ENCODE results near the gene POLE3. TPM values are rescaled to one million over a fixed set of nuclear protein-coding genes. Genes with fewer than 3 reads are reported as not detected.

POLE3 gene
- total and polyA plus RNA-seq, 2 donors (not counting 3 experiments of a cell fraction or from before 2014, with no cell fraction given): 53.8 to 68.6 TPM

GRCh38 chr9:113403646-113404045 is 6.8 kb downstream of the POLE3 start:
- intact Hi-C loops (cut with micrococcal nuclease) (no loop called here), dilution Hi-C loops (cut with MboI; ENCODE audit: extremely low pct_ligation_motif_present, low sequenced_read_pairs) (no loop called here)
- ChIA-PET POLR2A (no interaction called here), CTCF (interaction anchor here (1.2 to 3.3 kb wide), 4 partner anchors 43 to 254 kb away, joined by 4 to 50 read pairs (median 9); no protein-coding TSS in a partner anchor)
- Histone ChIP-seq H3K4me3 (replicated peaks in 1 of 3; ENCODE audit: insufficient read depth in 1 of 3, low read depth in 1 of 3, low read length in 3 of 3) (no peak overlapping the region), H3K9me3 (replicated peaks; ENCODE audit: control insufficient read depth, insufficient read depth, low read length) (no peaks in the 10 kb centered on the region), H2AFZ (ENCODE audit: low read depth, low read length) (no peak overlapping the region), H3K36me3 (ENCODE audit: control insufficient read depth in 2 of 2, extremely low read depth in 1 of 2, insufficient read depth in 2 of 2, low read length in 2 of 2) (peaks cover 3 to 4% of the 10 kb centered on the region in 2 experiments), H3K79me2 (ENCODE audit: control insufficient read depth, insufficient read depth, low read length) (peaks cover 9% of the 10 kb centered on the region), H3K4me1 (ENCODE audit: control insufficient read depth, extremely low read depth, insufficient read depth, low read length) (peaks cover 7% of the 10 kb centered on the region), H4K20me1 (replicated peaks; ENCODE audit: control insufficient read depth, extremely low read depth, insufficient read depth, low read length) (no peaks in the 10 kb centered on the region), H3K27me3 (ENCODE audit: control insufficient read depth in 2 of 2, insufficient read depth in 2 of 2, low read length in 2 of 2) (no peaks in the 10 kb centered on the region), H3K27ac (ENCODE audit: insufficient read depth, low read depth, low read length) (no peak overlapping the region), H3K9me1 (replicated peaks; ENCODE audit: control insufficient read depth, extremely low read depth, insufficient read depth, low read length) (no peaks in the 10 kb centered on the region), H3K9ac (replicated peaks; ENCODE audit: extremely low read depth, insufficient read depth, low read length) (no peak overlapping the region), H3K4me2 (ENCODE audit: insufficient read depth, low read length) (no peak overlapping the region)
- DNase-seq (ENCODE audit: low read depth, low spot score): no peak
- BruUV-seq (replicated peaks): no TSS peak
- FAIRE-seq: no peak
- TF ChIP-seq FOS (IDR thresholded peaks at IDR 0.05; ENCODE audit: borderline replicate concordance, insufficient read depth, low read length) (no peak), POLR2A (IDR thresholded peaks at IDR 0.05; ENCODE audit: low read depth, low read length) (no peak), MYC (IDR thresholded peaks at IDR 0.05; ENCODE audit: low read depth, low read length) (no peak), CTCF (IDR thresholded peaks at IDR 0.05; ENCODE audit: extremely low read depth in 1 of 2, insufficient read depth in 1 of 2, low read depth in 1 of 2, low read length in 2 of 2) (no peak), POLR2AphosphoS5 (IDR thresholded peaks at IDR 0.05; ENCODE audit: insufficient read depth, low read depth, low read length) (no peak), JUN (IDR thresholded peaks at IDR 0.05; ENCODE audit: borderline replicate concordance, insufficient read depth, insufficient read length, low read depth) (no peak), MAX (IDR thresholded peaks at IDR 0.05; ENCODE audit: insufficient read depth, insufficient read length) (no peak), EZH2 (IDR thresholded peaks at IDR 0.05; ENCODE audit: borderline replicate concordance, low read depth, low read length, severe bottlenecking) (no peak), GATA2 (IDR thresholded peaks at IDR 0.05; ENCODE audit: insufficient read depth, insufficient read length, low read depth, low read length) (no peak)
